ENCODE measurements around the gene DBH. TPM values are rescaled to one million over a fixed set of nuclear protein-coding genes. Genes with fewer than 3 reads are reported as not detected.

Gene DBH
- total RNA-seq, 1 donor from 2014 or later = not detected

DNA sequence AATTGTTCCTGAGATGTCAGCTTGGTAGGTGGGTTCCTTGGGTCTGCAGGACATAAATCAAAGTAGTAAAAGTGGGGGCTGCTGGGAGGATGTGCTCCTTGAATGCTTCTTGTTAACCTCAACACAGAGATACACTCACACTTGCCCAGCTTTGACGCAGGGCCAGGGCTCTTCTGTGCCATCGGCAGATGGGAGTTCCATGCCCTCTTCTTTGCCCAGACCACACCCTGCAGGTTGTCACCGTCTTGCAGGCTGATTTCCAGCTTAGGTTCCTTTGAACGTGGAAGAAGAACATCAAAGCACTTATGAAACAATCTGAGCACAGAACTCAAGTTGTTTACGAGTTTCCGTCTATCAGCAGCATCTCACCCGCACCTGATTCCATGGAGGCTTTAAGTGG lies 11.0 kb downstream of the DBH start:
- intact Hi-C loops (cut with DNase I) = no loop called here
- ATAC-seq (no peak), DNase-seq (no peak)
- H3K4me1 ChIP-seq = no peaks in the 10 kb centered on the region
- H3K4me3 ChIP-seq = no peak overlapping the region
- no peaks in the 10 kb centered on the region for H3K36me3 ChIP-seq
- TF ChIP-seq, protein P1, sequence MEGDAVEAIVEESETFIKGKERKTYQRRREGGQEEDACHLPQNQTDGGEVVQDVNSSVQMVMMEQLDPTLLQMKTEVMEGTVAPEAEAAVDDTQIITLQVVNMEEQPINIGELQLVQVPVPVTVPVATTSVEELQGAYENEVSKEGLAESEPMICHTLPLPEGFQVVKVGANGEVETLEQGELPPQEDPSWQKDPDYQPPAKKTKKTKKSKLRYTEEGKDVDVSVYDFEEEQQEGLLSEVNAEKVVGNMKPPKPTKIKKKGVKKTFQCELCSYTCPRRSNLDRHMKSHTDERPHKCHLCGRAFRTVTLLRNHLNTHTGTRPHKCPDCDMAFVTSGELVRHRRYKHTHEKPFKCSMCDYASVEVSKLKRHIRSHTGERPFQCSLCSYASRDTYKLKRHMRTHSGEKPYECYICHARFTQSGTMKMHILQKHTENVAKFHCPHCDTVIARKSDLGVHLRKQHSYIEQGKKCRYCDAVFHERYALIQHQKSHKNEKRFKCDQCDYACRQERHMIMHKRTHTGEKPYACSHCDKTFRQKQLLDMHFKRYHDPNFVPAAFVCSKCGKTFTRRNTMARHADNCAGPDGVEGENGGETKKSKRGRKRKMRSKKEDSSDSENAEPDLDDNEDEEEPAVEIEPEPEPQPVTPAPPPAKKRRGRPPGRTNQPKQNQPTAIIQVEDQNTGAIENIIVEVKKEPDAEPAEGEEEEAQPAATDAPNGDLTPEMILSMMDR (IDR thresholded peaks at IDR 0.05) = no peak
- no peak overlapping the region for H3K27ac ChIP-seq
- no peaks in the 10 kb centered on the region for H3K9me3 ChIP-seq
- H3K27me3 ChIP-seq = peaks cover 12% of the 10 kb centered on the region

GRCh38 chr9:133647765-133648469 lies 11.8 kb downstream of the DBH start:
- DNase-seq = no peak
- no peaks in the 10 kb centered on the region for H3K9me3 ChIP-seq
- no peak overlapping the region for H3K27ac ChIP-seq
- H3K36me3 ChIP-seq = no peaks in the 10 kb centered on the region
- ATAC-seq = no peak
- H3K4me3 ChIP-seq = no peak overlapping the region
- TF ChIP-seq, protein P1 (IDR thresholded peaks at IDR 0.05) = no peak
- H3K27me3 ChIP-seq = peaks cover 17% of the 10 kb centered on the region
- intact Hi-C loops (cut with DNase I) = no loop called here
- H3K4me1 ChIP-seq = no peaks in the 10 kb centered on the region

DNA sequence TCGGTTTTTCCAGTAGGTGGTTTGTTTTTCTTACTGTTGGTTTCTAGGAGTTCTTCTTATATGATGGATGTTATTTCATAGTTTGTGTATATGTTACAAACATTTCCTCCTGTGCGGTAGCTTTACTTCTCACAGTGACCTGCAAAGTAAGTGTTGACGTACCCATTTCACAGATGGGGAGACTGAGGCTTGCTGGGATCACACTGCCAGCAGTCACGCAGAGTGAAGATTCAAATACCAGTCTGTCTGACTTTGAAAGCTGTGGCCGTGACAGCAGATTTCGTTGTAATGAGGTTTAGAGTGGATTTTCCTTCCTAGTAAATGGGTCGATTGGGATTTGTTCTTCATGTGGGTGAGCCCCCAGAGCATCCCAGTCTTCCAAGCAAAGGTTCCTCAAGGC lies 13.0 kb downstream of the DBH start:
- peaks cover 25% of the 10 kb centered on the region for H3K27me3 ChIP-seq
- H3K4me3 ChIP-seq = no peak overlapping the region
- DNase-seq = no peak
- H3K36me3 ChIP-seq = no peaks in the 10 kb centered on the region
- no peak overlapping the region for H3K27ac ChIP-seq
- no peak for ATAC-seq
- TF ChIP-seq, protein P1 (IDR thresholded peaks at IDR 0.05) = no peak
- H3K4me1 ChIP-seq = no peaks in the 10 kb centered on the region
- H3K9me3 ChIP-seq = no peaks in the 10 kb centered on the region
- intact Hi-C loops (cut with DNase I) = no loop called here

- ATAC-seq (no peak), DNase-seq (no peak)
- TF ChIP-seq, protein P1 (IDR thresholded peaks at IDR 0.05) = no peak
- H3K27ac ChIP-seq = no peak overlapping the region
- H3K27me3 ChIP-seq = peaks cover 33% of the 10 kb centered on the region
- no peaks in the 10 kb centered on the region for H3K4me1 ChIP-seq
- intact Hi-C loops (cut with DNase I) = no loop called here
- H3K9me3 ChIP-seq = no peaks in the 10 kb centered on the region
- no peak overlapping the region for H3K4me3 ChIP-seq
- H3K36me3 ChIP-seq = no peaks in the 10 kb centered on the region
Measured at GRCh38 chr9:133650026-133650425, 13.9 kb downstream of the DBH start.

DNA sequence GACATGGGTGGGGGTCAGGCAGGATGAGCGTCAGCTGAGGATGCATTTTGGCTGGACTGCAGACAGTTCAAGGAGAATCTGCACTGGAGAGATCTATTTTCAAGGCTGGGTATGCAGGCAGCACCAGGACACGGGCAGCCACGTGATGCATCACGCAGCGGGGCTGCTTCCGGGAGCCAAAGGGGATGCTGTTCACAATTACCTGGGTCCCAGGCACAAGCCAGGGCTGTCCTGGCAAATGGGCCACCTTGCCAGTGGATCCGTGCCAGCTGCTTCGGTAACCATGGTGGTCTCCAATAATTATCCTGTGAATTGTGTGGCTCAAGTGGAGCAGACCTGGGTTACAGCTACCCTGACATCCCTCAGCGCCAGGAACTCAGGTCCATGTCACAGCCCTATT lies 17.5 kb downstream of the DBH start:
- intact Hi-C loops (cut with DNase I) = no loop called here
- Histone ChIP-seq H3K4me3 (no peak overlapping the region), H3K36me3 (no peaks in the 10 kb centered on the region), H3K27me3 (peaks cover 49% of the 10 kb centered on the region), H3K4me1 (peaks cover 6% of the 10 kb centered on the region), H3K9me3 (no peaks in the 10 kb centered on the region), H3K27ac (no peak overlapping the region)
- DNase-seq (no peak), ATAC-seq (no peak)
- TF ChIP-seq, protein P1 (IDR thresholded peaks at IDR 0.05) = no peak
